ENCODE data around the gene KIFBP.

The KIFBP gene

DNA sequence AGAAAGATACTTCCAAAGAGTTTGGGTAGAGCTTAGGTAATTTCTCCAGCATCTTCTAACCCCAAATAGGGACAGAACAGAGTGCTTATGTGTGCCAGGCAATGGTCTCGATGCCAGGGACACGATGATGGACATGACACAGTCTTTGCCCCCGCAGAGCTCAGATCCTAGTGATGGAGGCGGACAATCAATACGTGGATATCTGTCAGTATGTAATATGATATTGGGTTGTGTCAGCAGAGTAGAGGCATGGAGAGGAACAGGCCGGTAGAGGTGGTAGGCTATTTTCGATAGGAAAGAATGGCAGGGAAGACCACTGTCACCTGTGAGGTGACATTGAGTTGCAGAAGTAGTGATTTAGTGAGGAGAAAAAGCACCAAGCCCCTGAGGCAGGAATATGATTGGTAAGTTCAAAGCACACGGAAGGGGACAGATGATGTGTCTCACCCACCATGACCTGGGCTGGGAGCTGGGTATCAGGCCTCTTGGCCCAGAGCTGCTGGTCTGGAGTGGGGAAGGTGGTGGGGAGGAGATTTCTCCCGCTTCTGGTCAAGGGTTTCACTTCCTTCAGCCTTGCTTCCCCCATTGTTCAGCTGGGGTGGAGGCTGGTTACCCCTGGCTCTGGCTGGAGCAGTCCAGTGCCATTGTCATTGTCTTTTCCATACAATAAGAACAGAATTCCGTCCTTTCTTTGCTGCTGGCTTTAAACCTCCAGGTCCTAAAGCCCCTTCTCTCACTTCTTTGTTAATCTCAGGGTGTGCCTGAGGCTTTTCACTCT is 63.3 kb downstream of the KIFBP start:
- no peak for DNase-seq (ENCODE audit: low spot score)

DNA sequence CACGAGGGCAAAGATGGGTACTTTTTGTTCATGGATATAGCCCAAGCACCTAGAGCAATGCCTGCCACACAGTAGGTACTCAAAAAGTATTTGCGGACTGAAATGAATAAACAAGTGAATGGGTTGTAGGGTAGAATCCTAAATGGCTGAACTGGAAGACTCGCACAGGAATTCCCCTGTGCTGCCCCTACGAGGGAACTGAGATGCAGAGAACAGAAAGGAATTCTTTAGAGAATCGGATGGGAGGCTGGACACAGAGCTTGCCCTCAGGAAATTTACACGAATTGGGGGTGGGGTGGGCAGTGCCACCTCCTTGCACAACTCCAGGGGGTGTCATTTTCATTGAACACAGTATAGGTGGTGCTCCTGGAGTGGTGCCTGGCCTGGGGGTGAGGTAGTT is 64.1 kb downstream of the KIFBP start:
- no peak for DNase-seq (ENCODE audit: low spot score)

DNA sequence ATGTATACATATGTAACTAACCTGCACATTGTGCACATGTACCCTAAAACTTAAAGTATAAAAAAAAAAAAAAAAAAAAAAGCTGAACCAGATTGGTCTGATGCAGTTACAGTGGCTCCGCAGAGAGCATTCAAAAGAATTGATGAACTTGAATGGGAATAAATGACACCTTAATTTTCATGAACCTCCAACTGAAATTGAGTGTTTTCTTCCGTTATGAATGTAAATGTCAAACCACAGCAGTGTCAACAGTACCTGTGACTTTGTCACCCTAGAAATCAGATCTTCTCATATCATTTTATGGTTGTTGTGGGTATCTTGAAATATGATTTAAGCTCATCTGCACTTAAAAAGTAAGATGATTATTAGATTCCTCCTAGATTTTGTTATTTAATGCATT is 66.6 kb downstream of the KIFBP start:
- no peak for DNase-seq (ENCODE audit: low spot score)

- no peak for DNase-seq (ENCODE audit: low spot score)
Observed at GRCh38 chr10:69056129-69056528, 67.5 kb downstream of the KIFBP start.

GRCh38 chr10:69056536-69057260 is 68.1 kb downstream of the KIFBP start:
- DNase-seq (ENCODE audit: low spot score), result no peak

DNA sequence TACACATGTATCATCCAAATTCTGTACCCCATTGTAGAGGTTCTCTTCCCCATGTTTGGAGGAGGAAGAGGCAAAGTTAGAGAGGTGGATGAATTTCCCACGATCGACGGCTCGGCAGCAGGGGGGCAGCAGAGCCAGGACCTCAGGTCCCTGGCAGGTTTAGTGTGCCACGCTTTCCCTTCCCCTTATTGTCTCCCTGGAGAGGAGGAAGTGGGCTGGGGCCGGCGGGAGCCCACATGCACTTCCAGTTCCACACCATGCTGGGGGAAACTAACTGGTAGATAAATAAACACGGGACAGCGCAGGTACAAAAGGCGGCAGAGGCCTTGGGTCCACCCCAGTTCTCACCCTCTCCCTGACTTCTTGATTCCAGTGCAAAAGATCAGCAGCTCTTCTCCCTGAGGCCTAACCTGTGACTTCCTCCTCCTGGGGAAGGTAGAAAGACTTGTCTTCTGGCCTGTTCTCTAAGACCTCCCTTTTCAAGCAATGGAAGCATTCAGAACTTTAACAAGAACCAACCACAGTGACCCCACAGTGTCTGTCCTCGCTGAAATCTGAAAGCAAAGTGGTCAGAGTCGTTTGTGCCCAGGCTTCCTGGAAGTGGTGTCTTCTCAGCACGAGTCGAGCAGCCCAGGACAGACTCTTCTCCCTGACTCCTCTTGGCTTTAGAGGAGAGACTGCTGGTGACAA is 68.8 kb downstream of the KIFBP start:
- no peak for DNase-seq (ENCODE audit: low spot score)

- no peak for DNase-seq (ENCODE audit: low spot score)
Observed at GRCh38 chr10:69057951-69058297, 69.3 kb downstream of the KIFBP start.

GRCh38 chr10:69060127-69060798 is 71.7 kb downstream of the KIFBP start:
- no peak for DNase-seq (ENCODE audit: low spot score)

DNA sequence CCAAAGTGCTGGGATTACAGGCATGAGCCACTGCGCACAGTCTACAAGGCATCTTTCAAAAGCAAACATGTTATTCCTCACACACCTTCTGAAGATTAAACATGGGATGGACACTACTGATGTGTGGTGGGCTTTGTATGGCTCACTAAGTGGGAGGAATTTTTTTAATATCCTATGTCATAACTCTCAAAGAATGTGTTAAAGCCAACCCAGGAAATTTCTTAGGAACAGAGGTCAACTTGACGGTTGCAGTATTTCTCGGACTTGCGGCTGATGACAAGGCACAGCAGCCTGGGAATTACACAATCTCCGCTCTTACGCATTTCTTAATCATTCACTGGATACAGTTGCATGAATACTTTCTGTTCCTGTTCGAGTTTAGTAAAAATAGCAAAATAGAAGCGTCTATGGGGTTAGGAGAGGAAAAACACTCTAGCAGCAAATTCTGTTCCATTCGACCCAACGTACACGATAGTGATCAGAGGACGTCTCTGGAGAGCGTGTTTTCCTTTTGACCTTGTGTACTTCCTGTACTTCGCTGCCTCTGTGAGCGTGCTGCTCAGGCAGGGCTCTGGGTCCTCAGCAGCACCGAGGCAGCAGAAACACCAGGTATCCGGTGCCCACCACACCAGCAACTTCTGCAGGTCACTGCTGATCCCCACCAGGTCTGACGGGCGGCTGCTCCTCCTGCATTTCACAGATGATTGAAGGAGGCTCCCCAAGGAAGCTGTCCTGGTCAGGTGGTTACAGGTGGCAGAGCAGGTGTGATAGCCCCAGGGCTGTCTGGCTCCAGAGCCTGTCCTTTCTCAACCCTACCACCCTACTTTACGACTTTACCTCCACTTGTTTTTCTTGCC is 72.9 kb downstream of the KIFBP start:
- DNase-seq (ENCODE audit: low spot score), result no peak

DNA sequence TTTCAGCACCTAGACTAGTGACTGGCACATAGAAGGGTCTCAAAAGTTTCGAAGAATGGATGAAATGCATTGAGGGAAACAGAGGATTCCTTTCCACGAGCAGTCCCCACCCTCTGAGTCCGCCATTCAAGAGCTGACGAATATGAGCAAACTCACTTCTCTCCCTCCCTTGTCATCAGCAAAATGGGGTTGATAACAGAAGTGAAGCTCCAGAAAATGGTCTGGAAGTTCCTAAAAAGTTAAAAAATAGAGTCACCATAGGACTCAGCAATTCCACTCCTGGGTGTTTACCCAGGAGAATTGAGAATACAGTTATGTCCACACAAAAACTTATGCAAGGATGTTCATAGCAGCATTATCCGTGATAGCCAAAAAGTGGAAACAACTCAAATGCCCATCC is 74.3 kb downstream of the KIFBP start:
- DNase-seq (ENCODE audit: low spot score), result no peak

DNA sequence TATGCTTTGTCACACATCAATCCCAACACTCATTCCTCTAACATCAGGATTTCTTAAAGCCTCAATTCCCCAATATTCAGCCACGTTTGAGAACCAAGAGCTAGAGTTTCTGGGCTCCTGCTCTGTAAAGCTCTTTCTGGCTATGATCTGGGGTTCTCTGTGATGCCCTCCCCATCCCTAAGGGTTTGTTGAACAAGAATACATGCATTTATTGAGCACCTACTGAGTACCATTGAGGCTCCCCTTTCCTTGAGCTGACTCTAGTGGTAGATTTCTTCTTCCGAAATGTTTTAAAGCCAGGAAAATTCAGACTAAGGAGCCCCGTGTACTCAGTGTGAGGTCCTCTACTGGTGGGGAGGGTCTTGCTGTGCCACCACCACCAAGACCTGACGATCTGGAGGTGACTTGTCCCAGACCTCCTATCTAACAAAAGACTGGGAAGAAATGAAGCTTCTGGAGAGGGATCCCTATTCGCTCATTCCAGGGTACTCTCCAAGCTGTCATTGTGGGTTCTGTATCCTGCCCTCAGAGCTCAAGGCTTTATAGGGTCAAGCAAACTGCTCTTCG is 76.2 kb downstream of the KIFBP start:
- no peak for DNase-seq (ENCODE audit: low spot score)

GRCh38 chr10:69065406-69066361 is 77.1 kb downstream of the KIFBP start:
- no peak for DNase-seq (ENCODE audit: low spot score)
